K562 (cell line): ENCODE measurements around the gene C19orf44. TPM values are rescaled to one million over a fixed set of nuclear protein-coding genes. Genes with fewer than 3 reads are reported as not detected.
A peak's percentile ranks its signal among the peaks of the same experiment; 100 is the strongest.

Source experiments
- ATAC-seq: fragments of 200-7000 bp; cut with Tn5 transposase; 3 replicates; pipeline ENCODE4 v1.9.1; 2020; ENCODE audit warnings: moderate library complexity
- BruUV-seq: library from RNA; stranded (reverse); fragments of 400-500 nt; replicated peaks from 2 replicates; lab custom pipeline; 2021; lab: Mats Ljungman, UMichigan
- CTCF ChIA-PET: fragments of 300-600 bp; formaldehyde crosslinking; extraction: SDS; loops from one replicate; lab custom pipeline; 2021; ENCODE audit warnings: low intra/inter-chr PET ratio; lab: Yijun Ruan, JAX
- POLR2A ChIA-PET: fragments of 300-600, 350-650 bp; sonication (Branson Sonifier 250); formaldehyde crosslinking; extraction: SDS; loops from one replicate; lab custom pipeline; 2021; ENCODE audit warnings: antibody characterized with exemption, inconsistent platforms; lab: Yijun Ruan, JAX
- DNase-seq, 4 experiments: peaks; one replicate each; pipeline versions ENCODE4 v3.0.0 to v3.0.0-alpha.2; 2011 to 2018; ENCODE audit warnings: low spot score in 3 of 4, mixed read lengths in 3 of 4; ENCODE audit errors: extremely low read depth in 1 of 4
- FAIRE-seq: peaks from 2 replicates; lab custom pipeline; 2011; peaks lifted over from hg19 to GRCh38; lab: Jason Lieb, UNC
- H2AFZ ChIP-seq: 2 replicates; pipeline ENCODE4 v1.6.0; 2011; ENCODE audit warnings: low read depth, low read length, control low read depth, inconsistent platforms
- H3K27ac ChIP-seq: fragments of 200-600 bp; 3 replicates; pipeline ENCODE4 v1.8.0; 2011; ENCODE audit warnings: low read depth, mild to moderate bottlenecking, control low read depth, inconsistent platforms, low read length, moderate library complexity, mixed read lengths; ENCODE audit errors: extremely low read depth
- H3K27me3 ChIP-seq, 2 experiments: fragments of 300-600 bp in 1 of 2; 2 replicates in 1 of 2; 3 replicates in 1 of 2; pipeline versions ENCODE4 v1.6.0 to v1.8.0; 2011; ENCODE audit warnings: inconsistent platforms in 2 of 2, low read length in 2 of 2, mild to moderate bottlenecking in 1 of 2, mixed read lengths in 1 of 2, moderate library complexity in 1 of 2; ENCODE audit not compliant: control insufficient read depth in 2 of 2, insufficient read depth in 2 of 2
- H3K36me3 ChIP-seq: fragments of 300-600 bp; 3 replicates; pipeline ENCODE4 v1.8.0; 2011; ENCODE audit warnings: mild to moderate bottlenecking, low read length, inconsistent platforms; ENCODE audit not compliant: control insufficient read depth, insufficient read depth
- H3K4me1 ChIP-seq, 2 experiments: fragments of 200-600 bp in 1 of 2; replicated peaks in 1 of 2; 2 replicates in 1 of 2; 3 replicates in 1 of 2; pipeline versions ENCODE4 v1.5.1 to v1.8.0; 2011; ENCODE audit warnings: inconsistent platforms in 2 of 2, low read length in 2 of 2, mild to moderate bottlenecking in 1 of 2, mixed read lengths in 1 of 2, moderate library complexity in 1 of 2; ENCODE audit not compliant: control insufficient read depth in 2 of 2, insufficient read depth in 2 of 2
- H3K4me2 ChIP-seq: 2 replicates; pipeline ENCODE4 v1.6.1; 2011; ENCODE audit warnings: low read length, control low read depth, inconsistent platforms, mixed read lengths; ENCODE audit not compliant: insufficient read depth
- H3K4me3 ChIP-seq: fragments of 200-600 bp; sonication (generic), shearing (Covaris generic); 2 replicates; pipeline ENCODE4 v1.5.1; 2016; ENCODE audit warnings: control low read depth, inconsistent platforms
- H3K79me2 ChIP-seq: fragments of 200-600 bp; 3 replicates; pipeline ENCODE4 v1.8.0; 2011; ENCODE audit warnings: low read length, inconsistent platforms; ENCODE audit not compliant: control insufficient read depth, insufficient read depth
- H3K9ac ChIP-seq, 2 experiments: 2 replicates each; pipeline versions ENCODE4 v1.6.0 to v1.6.1; 2011; ENCODE audit warnings: low read depth in 2 of 2, low read length in 2 of 2, control low read depth in 1 of 2, inconsistent platforms in 1 of 2, mild to moderate bottlenecking in 1 of 2, mixed read lengths in 1 of 2; ENCODE audit not compliant: insufficient read depth in 1 of 2
- H3K9me1 ChIP-seq: one replicate; pipeline ENCODE4 v1.6.0; 2011; ENCODE audit warnings: inconsistent platforms, mild to moderate bottlenecking, low read length, moderate library complexity; ENCODE audit not compliant: control insufficient read depth, insufficient read depth
- H3K9me3 ChIP-seq: replicated peaks from 2 replicates; pipeline ENCODE4 v1.5.1; 2011; ENCODE audit warnings: low read depth, low read length, inconsistent platforms; ENCODE audit not compliant: control insufficient read depth, insufficient read depth
- H4K20me1 ChIP-seq: replicated peaks from 2 replicates; pipeline ENCODE4 v1.6.1; 2011; ENCODE audit warnings: low read length, inconsistent platforms, mixed read lengths; ENCODE audit not compliant: control insufficient read depth, insufficient read depth
- BCL6 ChIP-seq: fragments of 250-450 bp; sonication (Bioruptor Pico); IDR thresholded peaks from 2 replicates; pipeline ENCODE4 v1.4.0; 2020
- RREB1 ChIP-seq: fragments of 250-450 bp; sonication (Bioruptor Pico); IDR thresholded peaks from 2 replicates; pipeline ENCODE4 v1.4.0; 2020
- TARDBP ChIP-seq: fragments of 450-650 bp; IDR thresholded peaks from 2 replicates; pipeline ENCODE4 v1.6.1; 2016
- ZFP91 ChIP-seq: sonication (generic); formaldehyde crosslinking; IDR thresholded peaks from 2 replicates; pipeline ENCODE4 v1.8.0; 2022; ENCODE audit warnings: mild to moderate bottlenecking, missing genetic modification reagents
- WGBS: fragments of 100-300 bp; shearing (Covaris generic); methylation state at CpG from one replicate; pipeline ENCODE4 v1.1.6; 2016; ENCODE audit warnings: low coverage, mixed read lengths; ENCODE audit not compliant: insufficient coverage; ENCODE audit errors: missing lambda C conversion rate; 5-methylcytosine and 5-hydroxymethylcytosine counted together
- in situ Hi-C: fragments of 300-500 bp; cut with MboI; formaldehyde crosslinking; loops from 4 replicates; pipeline ENCODE4 v1.15.0; 2018; ENCODE audit warnings: inconsistent platforms, mixed read lengths
- intact Hi-C: fragments of 100-400 bp; cut with micrococcal nuclease; formaldehyde crosslinking; loops from 2 replicates; pipeline ENCODE4 v1.14.2; 2022
- polyA plus RNA-seq, 8 experiments: library from polyadenylated mRNA; depleted of rRNA in 4 of 8; stranded (reverse) in 5 of 8; unstranded in 3 of 8; fragments of >200 nt; fragmentation: Nextera tagmentation in 2 of 8; fragmentation: Illumina TruSeq in 1 of 8; extraction: Ambion mirVana in 2 of 8; extraction: Trizol in 1 of 8; gene quantifications; 2 replicates each; pipeline versions ENCODE4 v1.2.1 to v1.2.3, GENCODE V29; 2011 to 2014; ENCODE audit warnings: inconsistent platforms in 1 of 8, missing spikeins in 1 of 8
- total RNA-seq, 7 experiments: library from RNA; depleted of rRNA in 6 of 7; stranded (reverse); fragments of >200 nt in 6 of 7; fragmentation: Illumina TruSeq in 2 of 7; extraction: Trizol in 2 of 7; gene quantifications; 2 replicates each; pipeline versions ENCODE4 v1.2.1 to v1.2.3, GENCODE V29; 2011 to 2021; ENCODE audit warnings: low replicate concordance in 1 of 7
- TF ChIP-seq, protein P1 (sequence below): IDR thresholded peaks from 3 replicates; pipeline ENCODE4 v1.6.1; 2011; ENCODE audit warnings: borderline replicate concordance, mild to moderate bottlenecking; ENCODE audit not compliant: insufficient read length, insufficient read depth

Gene C19orf44
- total and polyA plus RNA-seq, 9 of the 15 experiments (the other 6 are each of a cell fraction or from before 2014, with no cell fraction given), result 0.41 to 7.7 (median 3.5) TPM

DNA sequence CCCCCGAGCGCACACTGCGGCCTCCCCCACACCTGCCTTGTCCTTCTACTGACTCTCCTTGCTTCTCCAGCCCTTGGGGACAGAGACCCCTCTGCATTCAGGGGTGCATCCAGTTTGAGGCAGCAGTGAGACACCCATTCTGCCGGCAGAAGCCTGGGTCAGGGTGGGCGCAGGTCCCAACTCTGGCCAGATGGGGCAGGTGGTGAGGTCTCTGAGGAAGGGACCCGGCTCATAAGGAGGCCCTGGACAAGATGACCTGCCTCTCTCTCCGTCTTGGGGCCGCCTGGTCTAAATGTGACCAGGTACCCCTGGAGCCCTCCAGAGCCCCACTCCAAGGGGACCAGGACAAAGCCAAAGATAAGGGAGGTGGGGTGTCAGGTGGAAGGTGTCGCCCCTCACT lies 39.9 kb downstream of the C19orf44 start:
- ATAC-seq, result no peak
- intact Hi-C loops, result no loop called here

More for the DNA sequence above, 39.9 kb downstream of the C19orf44 start:
- no peak for FAIRE-seq
- Histone ChIP-seq H3K27me3 (no peaks in the 10 kb centered on the region; a peak in 1 of 5 replicates), H3K4me3 (no peak overlapping the region), H2AFZ (no peak overlapping the region), H3K79me2 (peaks cover 54% of the 10 kb centered on the region), H3K36me3 (peaks cover 97% of the 10 kb centered on the region), H4K20me1 (peaks cover 30% of the 10 kb centered on the region), H3K27ac (no peak overlapping the region), H3K9me3 (no peaks in the 10 kb centered on the region; the same call in 1 of the 2 replicates), H3K4me2 (no peak overlapping the region), H3K9me1 (peaks cover 6% of the 10 kb centered on the region), H3K4me1 (peaks cover 4 to 17% of the 10 kb centered on the region in 2 experiments; a peak in 3 of 5 replicates), H3K9ac (0 out of 4 replicates have a peak overlapping the region, but pooled peaks of 1 of the 2 experiments have one; percentile 23)
- ChIA-PET POLR2A (no interaction called here), CTCF (no interaction called here)
- 97% methylated on average over 8 of the region's 9 CpGs for WGBS
- no TSS peak for BruUV-seq
- in situ Hi-C loops, result no loop called here
- no peak for TF ChIP-seq TARDBP
- TF ChIP-seq RREB1 (CRISPR knock-in tag), result no peak
- TF ChIP-seq ZFP91 (CRISPR knock-in tag), result no peak
- no peak for TF ChIP-seq BCL6 (CRISPR knock-in tag)
- TF ChIP-seq, protein P1, sequence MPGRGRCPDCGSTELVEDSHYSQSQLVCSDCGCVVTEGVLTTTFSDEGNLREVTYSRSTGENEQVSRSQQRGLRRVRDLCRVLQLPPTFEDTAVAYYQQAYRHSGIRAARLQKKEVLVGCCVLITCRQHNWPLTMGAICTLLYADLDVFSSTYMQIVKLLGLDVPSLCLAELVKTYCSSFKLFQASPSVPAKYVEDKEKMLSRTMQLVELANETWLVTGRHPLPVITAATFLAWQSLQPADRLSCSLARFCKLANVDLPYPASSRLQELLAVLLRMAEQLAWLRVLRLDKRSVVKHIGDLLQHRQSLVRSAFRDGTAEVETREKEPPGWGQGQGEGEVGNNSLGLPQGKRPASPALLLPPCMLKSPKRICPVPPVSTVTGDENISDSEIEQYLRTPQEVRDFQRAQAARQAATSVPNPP, result no peak
- DNase-seq, result peak in 2 of 4 experiments; percentile 18 to 22
